Epithelial cell of esophagus (primary cell): ENCODE data around the gene HDAC7.

Experiments
- DNase-seq: peaks from one replicate; pipeline ENCODE4 v3.0.0; 2010; ENCODE audit warnings: low read depth
- H3K4me3 ChIP-seq: 2 replicates; pipeline ENCODE4 v1.5.1; 2011; ENCODE audit warnings: mild to moderate bottlenecking, low read length, control low read depth
- CTCF ChIP-seq: IDR thresholded peaks from 2 replicates; pipeline ENCODE4 v1.5.1; 2011; ENCODE audit warnings: low read depth, mild to moderate bottlenecking, low read length, control low read depth, inconsistent platforms; ENCODE audit not compliant: insufficient read depth; ENCODE audit errors: missing control alignments

HDAC7 gene

GRCh38 chr12:47800582-47800981 lies 19.1 kb downstream of the HDAC7 start:
- no peak for DNase-seq
- no peak overlapping the region for H3K4me3 ChIP-seq
- no peak for TF ChIP-seq CTCF

- DNase-seq, result no peak
- no peak overlapping the region for H3K4me3 ChIP-seq
- TF ChIP-seq CTCF, result no peak
Measured at GRCh38 chr12:47799357-47799955, 20.2 kb downstream of the HDAC7 start.

DNA sequence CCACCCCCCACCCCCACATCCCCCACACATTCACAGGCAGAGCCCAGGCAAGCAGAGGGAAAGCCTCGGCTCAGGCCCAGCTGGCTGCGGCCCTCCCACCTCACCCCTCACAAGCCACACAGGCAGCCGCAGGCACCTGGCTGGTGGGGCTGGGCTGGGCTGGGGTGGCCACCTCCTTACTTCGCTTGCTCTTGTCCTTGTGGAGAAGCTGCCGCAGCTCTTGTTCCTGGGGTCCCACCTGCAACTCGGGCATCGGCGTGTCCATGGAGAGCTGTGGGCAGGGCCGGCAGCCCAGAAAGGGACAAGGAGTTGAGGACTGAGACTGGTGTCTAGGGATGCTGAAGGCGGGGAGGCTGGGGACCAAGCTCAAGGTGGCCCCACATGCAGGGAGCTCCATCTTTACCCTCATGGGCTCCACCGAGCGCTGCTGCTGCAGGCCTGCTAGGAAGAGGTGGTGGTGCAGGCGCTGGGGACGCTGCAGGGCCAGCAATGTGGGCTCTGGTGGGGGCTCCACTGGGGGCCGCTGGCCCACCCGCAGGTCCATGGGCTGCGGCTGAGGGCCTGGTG lies 21.2 kb downstream of the HDAC7 start:
- no peak overlapping the region for H3K4me3 ChIP-seq

GRCh38 chr12:47797441-47797840 lies 22.3 kb downstream of the HDAC7 start:
- no peak for DNase-seq
- no peak overlapping the region for H3K4me3 ChIP-seq
- peak; percentile 36 for TF ChIP-seq CTCF

More for the DNA sequence above, 21.2 kb downstream of the HDAC7 start:
- TF ChIP-seq CTCF, result no peak
- no peak for DNase-seq

- no peak for TF ChIP-seq CTCF
- no peak for DNase-seq
- no peak overlapping the region for H3K4me3 ChIP-seq
Measured at GRCh38 chr12:47795814-47796411, 23.8 kb downstream of the HDAC7 start.

- no peak for DNase-seq
- TF ChIP-seq CTCF, result no peak
- H3K4me3 ChIP-seq, result no peak overlapping the region
Measured at GRCh38 chr12:47795121-47795813, 24.4 kb downstream of the HDAC7 start.

DNA sequence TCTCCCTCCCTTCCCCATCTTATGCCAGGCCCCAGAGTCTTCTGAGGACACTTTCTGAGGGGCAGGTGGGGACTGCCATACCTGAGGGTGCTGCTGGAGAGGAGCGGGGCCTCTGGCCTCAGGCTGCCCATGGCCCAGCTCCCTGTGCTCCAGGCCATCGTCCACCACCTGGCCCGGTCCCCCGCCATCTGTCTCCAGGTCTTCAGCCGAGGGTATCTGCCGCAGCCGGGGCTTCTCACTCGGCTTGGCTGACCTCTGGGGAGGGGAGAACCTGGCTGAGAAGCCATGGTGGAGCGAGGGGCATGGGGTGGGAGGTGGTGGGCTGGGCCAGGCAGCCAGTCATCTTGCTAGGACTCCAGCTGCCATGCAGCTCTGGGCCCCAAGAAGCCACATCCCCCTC lies 25.0 kb downstream of the HDAC7 start:
- no peak for DNase-seq
- TF ChIP-seq CTCF, result no peak
- no peak overlapping the region for H3K4me3 ChIP-seq
